ENCODE measurements around the gene MDK.

MDK gene

DNA sequence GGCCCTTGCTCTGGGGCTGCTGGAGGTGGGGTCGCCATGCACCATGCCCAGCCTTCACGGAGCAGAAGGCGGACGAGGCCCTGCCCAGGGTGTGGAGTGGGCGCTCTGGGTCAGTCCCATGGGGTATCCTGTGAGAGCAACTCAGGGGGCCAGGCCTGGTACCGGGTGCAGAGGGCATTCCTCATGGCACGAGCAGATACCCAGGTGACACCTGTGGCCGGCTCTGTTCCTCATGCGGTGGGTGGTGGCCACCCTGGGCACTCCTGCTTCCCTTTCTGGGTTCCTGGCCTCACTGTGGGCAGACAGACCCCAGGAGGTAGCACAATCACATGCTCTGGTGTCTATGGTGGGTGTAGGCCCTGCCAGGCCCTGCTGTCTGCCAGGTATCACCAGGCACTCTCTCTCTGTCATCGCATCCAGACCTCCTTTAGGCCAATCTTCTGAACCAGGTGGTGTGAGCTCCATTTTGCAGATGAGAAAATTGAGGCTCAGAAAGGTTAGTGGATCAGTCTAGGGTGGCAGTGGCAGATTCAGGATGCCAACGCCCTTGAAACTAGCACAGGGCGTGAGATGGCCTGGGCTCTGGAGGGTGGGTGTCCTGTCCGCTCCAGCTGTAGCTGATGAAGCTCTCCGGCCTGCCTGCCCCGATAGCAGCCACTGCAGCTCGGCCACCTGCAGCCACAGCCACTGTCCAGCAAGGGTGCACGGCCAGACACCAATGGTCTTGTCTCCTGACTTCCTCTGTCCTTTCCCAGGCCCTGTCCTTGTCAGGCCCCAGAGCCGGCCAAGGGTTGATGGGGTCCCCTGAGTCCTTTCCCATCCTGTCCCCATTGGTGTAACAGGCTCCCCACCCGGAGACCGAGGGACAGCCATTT lies 19.1 kb upstream of the MDK start:
- in situ Hi-C loops (cut with HindIII; ENCODE audit: low sequenced_read_pairs), result no loop called here
- no peak for DNase-seq (ENCODE audit: low read depth)
- no peak for TF ChIP-seq CTCF (IDR thresholded peaks at IDR 0.05; ENCODE audit: low read depth, low read length, missing control alignments)
- no peak overlapping the region for H3K4me3 ChIP-seq (ENCODE audit: low read depth, low read length)

- TF ChIP-seq CTCF (IDR thresholded peaks at IDR 0.05; ENCODE audit: low read depth, low read length, missing control alignments), result no peak
- in situ Hi-C loops (cut with HindIII; ENCODE audit: low sequenced_read_pairs), result no loop called here
- DNase-seq (ENCODE audit: low read depth), result no peak
- H3K4me3 ChIP-seq (ENCODE audit: low read depth, low read length), result no peak overlapping the region
These were observed 18.4 kb upstream of the MDK start for GRCh38 chr11:46363031-46363407.

DNA sequence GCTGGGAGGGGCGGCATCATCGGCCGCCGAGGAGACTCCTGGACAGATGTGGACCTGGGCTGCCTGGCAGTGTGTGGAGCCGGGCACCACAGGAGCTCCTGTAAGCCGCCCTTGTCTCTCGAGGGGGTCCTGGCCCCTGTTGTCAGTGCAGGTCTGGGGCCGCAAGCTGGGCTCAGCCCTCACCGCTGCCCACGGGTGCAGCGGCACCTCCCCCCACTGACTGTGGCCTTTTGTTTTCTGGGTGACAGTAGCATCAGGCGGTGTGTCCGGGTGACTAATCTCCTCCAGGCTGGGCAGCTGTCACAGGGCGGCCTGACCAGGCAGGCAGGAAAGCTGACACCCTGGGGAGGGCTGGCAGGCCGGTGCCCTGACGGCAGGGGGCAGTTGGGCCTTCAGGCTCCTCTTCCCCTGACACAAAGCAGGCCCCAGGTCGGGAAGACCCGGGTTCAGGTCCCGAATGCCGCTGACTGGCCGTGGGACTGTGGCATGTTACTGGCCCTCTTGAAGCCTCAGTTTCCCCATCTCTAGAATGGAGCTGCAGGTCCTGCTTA lies 17.9 kb upstream of the MDK start:
- no peak for TF ChIP-seq CTCF (IDR thresholded peaks at IDR 0.05; ENCODE audit: low read depth, low read length, missing control alignments)
- H3K4me3 ChIP-seq (ENCODE audit: low read depth, low read length), result no peak overlapping the region
- in situ Hi-C loops (cut with HindIII; ENCODE audit: low sequenced_read_pairs), result no loop called here

GRCh38 chr11:46364056-46364455 lies 17.4 kb upstream of the MDK start:
- no peak overlapping the region for H3K4me3 ChIP-seq (ENCODE audit: low read depth, low read length)
- no peak for TF ChIP-seq CTCF (IDR thresholded peaks at IDR 0.05; ENCODE audit: low read depth, low read length, missing control alignments)
- in situ Hi-C loops (cut with HindIII; ENCODE audit: low sequenced_read_pairs), result no loop called here
- no peak for DNase-seq (ENCODE audit: low read depth)

More for the DNA sequence above, 17.9 kb upstream of the MDK start:
- DNase-seq (ENCODE audit: low read depth), result no peak

DNA sequence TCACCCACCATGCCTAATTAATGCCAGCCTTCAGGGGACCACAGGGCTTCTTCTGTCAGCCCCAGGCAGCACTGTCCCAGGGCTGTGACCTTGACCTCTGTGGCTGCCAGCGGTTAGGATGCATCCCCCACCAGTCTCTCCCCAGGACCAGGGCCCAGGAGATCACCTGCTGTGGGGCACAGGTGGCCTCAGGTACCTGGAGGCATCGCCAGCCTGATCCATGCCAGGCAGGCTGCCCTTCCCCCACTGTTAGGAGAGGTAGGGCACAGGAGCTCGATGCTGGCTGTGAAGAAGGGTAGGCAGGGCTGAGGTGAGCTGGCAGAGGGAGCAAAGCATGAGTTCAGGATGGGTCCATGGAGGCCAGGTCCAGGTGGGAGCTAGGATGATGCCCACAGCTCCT lies 16.7 kb upstream of the MDK start:
- in situ Hi-C loops (cut with HindIII; ENCODE audit: low sequenced_read_pairs), result no loop called here
- H3K4me3 ChIP-seq (ENCODE audit: low read depth, low read length), result no peak overlapping the region
- TF ChIP-seq CTCF (IDR thresholded peaks at IDR 0.05; ENCODE audit: low read depth, low read length, missing control alignments), result no peak
- no peak for DNase-seq (ENCODE audit: low read depth)

DNA sequence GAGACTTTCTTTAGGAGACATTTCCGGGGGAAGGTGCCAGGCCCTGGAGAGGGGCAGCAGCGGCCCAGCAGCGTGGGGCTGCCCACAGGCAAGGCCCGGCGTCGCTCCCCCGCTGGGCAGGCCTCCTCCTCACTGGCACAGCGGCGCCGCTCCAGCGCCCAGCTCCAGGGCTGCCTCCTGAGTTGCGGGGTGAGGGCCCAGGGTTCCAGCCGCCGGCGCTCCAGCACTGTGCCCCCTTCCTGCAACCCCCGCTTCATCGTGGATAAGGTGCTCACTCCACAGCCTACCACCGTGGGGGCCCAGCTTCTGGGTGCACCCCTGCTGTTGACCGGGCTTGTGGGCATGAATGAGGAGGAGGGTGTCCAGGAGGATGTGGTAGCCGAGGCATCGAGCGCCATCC lies 15.2 kb upstream of the MDK start:
- no peak overlapping the region for H3K4me3 ChIP-seq (ENCODE audit: low read depth, low read length)
- no peak for TF ChIP-seq CTCF (IDR thresholded peaks at IDR 0.05; ENCODE audit: low read depth, low read length, missing control alignments)
- in situ Hi-C loops (cut with HindIII; ENCODE audit: low sequenced_read_pairs), result no loop called here
- no peak for DNase-seq (ENCODE audit: low read depth)

Measured in astrocyte of the cerebellum (primary cell).